IMR-90 (cell line): Measurements from ENCODE around the gene NLRP14. TPM values are rescaled to one million over a fixed set of nuclear protein-coding genes. Genes with fewer than 3 reads are reported as not detected.

Experiments
- ATAC-seq: fragments of 200-7000 bp; cut with Tn5 transposase; 2 replicates; pipeline ENCODE4 v1.9.1; 2020; ENCODE audit warnings: low read depth, mild to moderate bottlenecking, moderate library complexity
- BruUV-seq: library from RNA; stranded (reverse); fragments of 400-500 nt; replicated peaks from 2 replicates; lab custom pipeline; 2021; lab: Mats Ljungman, UMichigan
- CTCF ChIA-PET: fragments of 300-600 bp; formaldehyde crosslinking; extraction: SDS; loops from one replicate; lab custom pipeline; 2021; ENCODE audit warnings: antibody characterized with exemption; lab: Yijun Ruan, JAX
- POLR2A ChIA-PET: fragments of 300-600 bp; sonication (Branson Sonifier 250); formaldehyde crosslinking; loops from one replicate; lab custom pipeline; 2022; ENCODE audit warnings: antibody characterized with exemption; ENCODE audit not compliant: unreplicated experiment; lab: Charles Lee
- DNase-seq: peaks from one replicate; pipeline ENCODE4 v3.0.0; 2013
- H2AFZ ChIP-seq: replicated peaks from 2 replicates; pipeline ENCODE3; 2013; ENCODE audit warnings: low read length, mild to moderate bottlenecking; ENCODE audit not compliant: poor library complexity
- H2AK5ac ChIP-seq: 2 replicates; pipeline ENCODE4 v1.6.1; 2013; ENCODE audit warnings: low read depth, low read length, inconsistent platforms
- H2AK9ac ChIP-seq: replicated peaks from 2 replicates; pipeline ENCODE3; 2013; ENCODE audit warnings: mild to moderate bottlenecking, low read depth, low read length, moderate library complexity; ENCODE audit not compliant: poor library complexity
- H2BK120ac ChIP-seq: 2 replicates; pipeline ENCODE4 v1.6.1; 2013; ENCODE audit warnings: low read depth, low read length, inconsistent platforms
- H2BK15ac ChIP-seq: 3 replicates; pipeline ENCODE4 v1.6.1; 2013; ENCODE audit warnings: low read depth, low read length, inconsistent platforms
- H2BK20ac ChIP-seq: 2 replicates; pipeline ENCODE4 v1.6.1; 2013; ENCODE audit warnings: low read depth, mild to moderate bottlenecking, inconsistent platforms, low read length, moderate library complexity
- H2BK5ac ChIP-seq: 2 replicates; pipeline ENCODE4 v1.6.1; 2013; ENCODE audit warnings: mild to moderate bottlenecking, low read depth, low read length, inconsistent platforms; ENCODE audit not compliant: poor library complexity, severe bottlenecking
- H3K14ac ChIP-seq: replicated peaks from 2 replicates; pipeline ENCODE4 v1.6.1; 2013; ENCODE audit warnings: low read depth, low read length, inconsistent platforms
- H3K18ac ChIP-seq: 2 replicates; pipeline ENCODE4 v1.6.1; 2013; ENCODE audit warnings: low read depth, low read length, control low read depth
- H3K23ac ChIP-seq: 2 replicates; pipeline ENCODE4 v1.6.1; 2013; ENCODE audit warnings: low read depth, low read length, inconsistent platforms
- H3K27ac ChIP-seq: 2 replicates; pipeline ENCODE4 v1.5.1; 2013; ENCODE audit warnings: mild to moderate bottlenecking, control low read depth, low read length; ENCODE audit not compliant: insufficient read depth
- H3K27me3 ChIP-seq: 2 replicates; pipeline ENCODE4 v1.6.1; 2013; ENCODE audit warnings: low read length; ENCODE audit not compliant: control insufficient read depth, insufficient read depth
- H3K36me3 ChIP-seq: 2 replicates; pipeline ENCODE4 v1.6.1; 2013; ENCODE audit warnings: low read length, mixed read lengths; ENCODE audit not compliant: control insufficient read depth, insufficient read depth
- H3K4ac ChIP-seq: 2 replicates; pipeline ENCODE4 v1.6.1; 2013; ENCODE audit warnings: low read depth, low read length, inconsistent platforms
- H3K4me1 ChIP-seq: 2 replicates; pipeline ENCODE4 v1.6.1; 2013; ENCODE audit warnings: low read length, mixed read lengths; ENCODE audit not compliant: control insufficient read depth, insufficient read depth
- H3K4me2 ChIP-seq: 2 replicates; pipeline ENCODE4 v1.6.1; 2013; ENCODE audit warnings: low read depth, mild to moderate bottlenecking, control low read depth, low read length, moderate library complexity
- H3K4me3 ChIP-seq: 2 replicates; pipeline ENCODE4 v1.5.1; 2013; ENCODE audit warnings: low read depth, mild to moderate bottlenecking, control low read depth, low read length, moderate library complexity; ENCODE audit not compliant: insufficient read depth
- H3K56ac ChIP-seq: 2 replicates; pipeline ENCODE4 v1.6.1; 2013; ENCODE audit warnings: low read length, inconsistent platforms; ENCODE audit not compliant: insufficient read depth; ENCODE audit errors: extremely low read depth
- H3K79me1 ChIP-seq, 2 experiments: 2 replicates each; pipeline ENCODE4 v1.6.1; 2013; ENCODE audit warnings: low read length in 2 of 2, inconsistent platforms in 1 of 2, low read depth in 1 of 2
- H3K9ac ChIP-seq: 2 replicates; pipeline ENCODE4 v1.6.1; 2013; ENCODE audit warnings: low read depth, low read length, control low read depth
- H3K9me1 ChIP-seq: 2 replicates; pipeline ENCODE4 v1.6.1; 2013; ENCODE audit warnings: low read length, inconsistent platforms; ENCODE audit not compliant: insufficient read depth
- H3K9me3 ChIP-seq: 2 replicates; pipeline ENCODE4 v1.6.1; 2013; ENCODE audit warnings: low read length; ENCODE audit not compliant: control insufficient read depth, insufficient read depth
- H4K20me1 ChIP-seq: 2 replicates; pipeline ENCODE4 v1.6.1; 2013; ENCODE audit warnings: low read length, inconsistent platforms; ENCODE audit not compliant: insufficient read depth
- H4K5ac ChIP-seq: 2 replicates; pipeline ENCODE4 v1.6.1; 2013; ENCODE audit warnings: mild to moderate bottlenecking, low read depth, low read length, control low read depth
- H4K8ac ChIP-seq, 2 experiments: 2 replicates each; pipeline ENCODE4 v1.6.1; 2013; ENCODE audit warnings: low read depth in 2 of 2, low read length in 2 of 2, control low read depth in 1 of 2, inconsistent platforms in 1 of 2
- H4K91ac ChIP-seq: 2 replicates; pipeline ENCODE4 v1.6.1; 2013; ENCODE audit warnings: low read depth, low read length, inconsistent platforms; ENCODE audit not compliant: insufficient read depth
- RFX5 ChIP-seq: IDR thresholded peaks from 2 replicates; pipeline ENCODE4 v1.8.0; 2012; ENCODE audit warnings: low read depth, mild to moderate bottlenecking, low read length, moderate library complexity
- WGBS, 2 experiments: methylation state at CpG; one replicate each; pipeline versions ENCODE4 v1.1.5 to v1.1.7; 2013; ENCODE audit warnings: missing lambda C conversion rate in 2 of 2; ENCODE audit not compliant: insufficient read length in 1 of 2; ENCODE audit errors: extremely low coverage in 2 of 2; 5-methylcytosine and 5-hydroxymethylcytosine counted together
- dilution Hi-C: fragments of 300-500 bp; cut with HindIII; formaldehyde crosslinking; loops from one replicate; pipeline ENCODE4 v1.14.3; 2018; ENCODE audit warnings: low sequenced_read_pairs; ENCODE audit not compliant: unreplicated experiment
- in situ Hi-C: fragments of 300-500 bp; cut with MboI; formaldehyde crosslinking; loops from 3 replicates; pipeline ENCODE4 v1.14.3; 2019; ENCODE audit warnings: low sequenced_read_pairs, inconsistent platforms, mixed read lengths
- intact Hi-C: fragments of 100-400 bp; cut with micrococcal nuclease; formaldehyde crosslinking; loops from 2 replicates; pipeline ENCODE4 v1.10.0; 2022
- polyA plus RNA-seq, 3 experiments: library from polyadenylated mRNA; depleted of rRNA; stranded (reverse); fragments of >200 nt; gene quantifications; 2 replicates each; pipeline ENCODE4 v1.2.3, GENCODE V29; 2012; ENCODE audit warnings: low replicate concordance in 1 of 3
- total RNA-seq: library from RNA; depleted of rRNA; stranded (reverse); fragments of >200 nt; gene quantifications from 2 replicates; pipeline ENCODE4 v1.2.3, GENCODE V29; 2012

Gene NLRP14
- total and polyA plus RNA-seq, 2 of the 4 experiments (the other 2 are of a cell fraction) = under 0.01 TPM; not detected in 1

DNA sequence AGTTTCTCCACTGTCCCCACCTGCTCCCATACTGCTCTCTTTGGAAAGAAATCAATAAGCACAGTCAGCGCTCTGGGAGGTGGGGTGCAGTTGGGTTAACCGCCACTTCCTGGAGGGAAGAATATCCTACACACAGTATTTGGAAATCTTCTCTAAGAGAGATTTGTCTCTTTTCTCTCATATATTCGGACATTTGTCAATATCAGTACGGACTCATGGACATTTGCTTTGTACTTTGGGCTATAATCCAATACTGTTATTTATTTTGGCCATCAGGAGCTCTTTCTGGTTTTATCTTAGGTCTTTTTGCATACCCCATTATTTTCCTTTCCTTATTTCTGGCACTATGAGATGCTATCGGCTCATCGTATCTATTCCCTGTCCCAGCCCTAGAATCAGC is 13.7 kb downstream of the NLRP14 start:
- no TSS peak for BruUV-seq
- Histone ChIP-seq H3K4me3 (no peak overlapping the region), H3K4me1 (no peaks in the 10 kb centered on the region), H3K27ac (no peak overlapping the region), H2AK5ac (no peak overlapping the region), H2BK120ac (no peak overlapping the region), H3K4ac (no peak overlapping the region), H4K91ac (no peak overlapping the region), H3K9me3 (no peaks in the 10 kb centered on the region), H3K14ac (no peak overlapping the region), H3K9ac (no peak overlapping the region), H4K5ac (no peak overlapping the region), H4K20me1 (no peaks in the 10 kb centered on the region), H3K18ac (no peak overlapping the region), H3K27me3 (peaks cover 5% of the 10 kb centered on the region), H2BK20ac (no peak overlapping the region), H3K79me1 (no peaks in the 10 kb centered on the region), H3K36me3 (no peaks in the 10 kb centered on the region), H3K4me2 (no peak overlapping the region), H3K23ac (no peak overlapping the region), H2AK9ac (no peak overlapping the region), H2BK15ac (no peak overlapping the region), H3K9me1 (no peaks in the 10 kb centered on the region), H2AFZ (no peak overlapping the region), H4K8ac (no peak overlapping the region), H2BK5ac (no peak overlapping the region), H3K56ac (no peak overlapping the region)
- ChIA-PET CTCF (no interaction called here), POLR2A (no interaction called here)
- TF ChIP-seq RFX5 = no peak
- in situ Hi-C loops (no loop called here), dilution Hi-C loops (no loop called here), intact Hi-C loops (no loop called here)
- WGBS, 2 experiments = no CpG with 5 or more reads among the region's 6 CpGs
- ATAC-seq = no peak
- no peak for DNase-seq
